Measurements from ENCODE around the gene OR2M7. TPM values are rescaled to one million over a fixed set of nuclear protein-coding genes. Genes with fewer than 3 reads are reported as not detected.

Gene OR2M7
- total RNA-seq, 3 donors from 2014 or later = not detected

DNA sequence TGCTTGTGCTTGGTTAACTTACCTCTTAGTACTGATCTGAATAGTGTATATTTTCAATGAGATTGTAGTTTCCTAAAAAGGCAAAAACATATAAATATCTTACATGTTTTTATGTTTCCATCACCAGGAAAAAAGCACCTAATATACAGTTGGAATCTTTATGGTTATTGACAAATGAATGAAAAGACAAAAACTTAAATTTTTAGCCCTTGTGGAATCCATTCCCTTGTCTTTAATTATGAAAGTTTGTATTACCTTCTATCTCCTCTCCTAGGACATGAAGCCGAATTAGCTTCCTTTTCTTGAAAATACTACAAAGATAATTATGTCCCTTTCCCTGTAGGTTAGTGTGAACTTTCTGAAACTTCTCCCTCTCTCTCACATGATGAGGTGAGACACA lies 21.0 kb downstream of the OR2M7 start, which contains the start of gene OR2T12:
Gene OR2T12, minus strand, starts transcription at position 101 of the 400 bp plus-strand sequence. CDS start 7,846 bp downstream, outside the sequence.
- Histone ChIP-seq H3K27ac (no peak within 1 kb of the TSS), H3K4me3 (no peak within 1 kb of the TSS), H3K4me1 (no peaks in the 10 kb centered on the region), H3K9me3 (no peaks in the 10 kb centered on the region), H3K27me3 (no peaks in the 10 kb centered on the region), H3K36me3 (no peaks in the 10 kb centered on the region)
- no peak for DNase-seq (ENCODE audit: low spot score in 2 of 2)
- TF ChIP-seq POLR2A (IDR thresholded peaks at IDR 0.05) = no peak
- TF ChIP-seq, protein P1, sequence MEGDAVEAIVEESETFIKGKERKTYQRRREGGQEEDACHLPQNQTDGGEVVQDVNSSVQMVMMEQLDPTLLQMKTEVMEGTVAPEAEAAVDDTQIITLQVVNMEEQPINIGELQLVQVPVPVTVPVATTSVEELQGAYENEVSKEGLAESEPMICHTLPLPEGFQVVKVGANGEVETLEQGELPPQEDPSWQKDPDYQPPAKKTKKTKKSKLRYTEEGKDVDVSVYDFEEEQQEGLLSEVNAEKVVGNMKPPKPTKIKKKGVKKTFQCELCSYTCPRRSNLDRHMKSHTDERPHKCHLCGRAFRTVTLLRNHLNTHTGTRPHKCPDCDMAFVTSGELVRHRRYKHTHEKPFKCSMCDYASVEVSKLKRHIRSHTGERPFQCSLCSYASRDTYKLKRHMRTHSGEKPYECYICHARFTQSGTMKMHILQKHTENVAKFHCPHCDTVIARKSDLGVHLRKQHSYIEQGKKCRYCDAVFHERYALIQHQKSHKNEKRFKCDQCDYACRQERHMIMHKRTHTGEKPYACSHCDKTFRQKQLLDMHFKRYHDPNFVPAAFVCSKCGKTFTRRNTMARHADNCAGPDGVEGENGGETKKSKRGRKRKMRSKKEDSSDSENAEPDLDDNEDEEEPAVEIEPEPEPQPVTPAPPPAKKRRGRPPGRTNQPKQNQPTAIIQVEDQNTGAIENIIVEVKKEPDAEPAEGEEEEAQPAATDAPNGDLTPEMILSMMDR (IDR thresholded peaks at IDR 0.05) = no peak
- no peak for TF ChIP-seq POLR2AphosphoS5 (IDR thresholded peaks at IDR 0.05)
- intact Hi-C loops (cut with DNase I; ENCODE audit: low total_unique reads) = no loop called here

- Histone ChIP-seq H3K36me3 (no peaks in the 10 kb centered on the region), H3K27me3 (no peaks in the 10 kb centered on the region), H3K4me1 (no peaks in the 10 kb centered on the region), H3K27ac (no peak overlapping the region), H3K4me3 (no peak overlapping the region), H3K9me3 (no peaks in the 10 kb centered on the region)
- intact Hi-C loops (cut with DNase I; ENCODE audit: low total_unique reads) = no loop called here
- no peak for TF ChIP-seq POLR2AphosphoS5 (IDR thresholded peaks at IDR 0.05)
- TF ChIP-seq POLR2A (IDR thresholded peaks at IDR 0.05) = no peak
- TF ChIP-seq, protein P1 (IDR thresholded peaks at IDR 0.05) = no peak
- DNase-seq (ENCODE audit: low spot score in 2 of 2) = no peak
These were observed 36.0 kb downstream of the OR2M7 start for GRCh38 chr1:248288391-248288790.

DNA sequence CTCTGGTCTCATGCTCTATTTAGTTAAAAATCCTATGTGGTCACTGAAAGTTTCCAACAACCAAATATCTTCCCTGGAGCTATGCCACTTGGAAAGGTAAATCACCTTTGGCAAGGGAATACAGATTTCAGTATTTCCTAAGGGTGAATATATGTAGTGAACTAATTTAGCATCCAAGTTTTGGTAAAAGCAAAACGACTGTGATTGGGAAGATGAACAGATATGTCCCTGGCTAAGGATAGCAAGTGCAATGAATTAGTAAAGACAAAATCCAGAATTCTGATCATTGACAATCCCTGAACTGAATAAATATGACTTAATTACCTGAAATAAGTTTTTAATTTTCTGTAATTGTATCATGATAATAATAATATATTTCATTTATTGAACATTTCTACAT lies 46.5 kb downstream of the OR2M7 start, which contains the start of gene OR2T33:
Gene OR2T33, minus strand, starts transcription at position 101 of the 400 bp plus-strand sequence. CDS start 4,162 bp downstream, outside the sequence.
- intact Hi-C loops (cut with DNase I; ENCODE audit: low total_unique reads) = no loop called here
- TF ChIP-seq, protein P1 (IDR thresholded peaks at IDR 0.05) = no peak
- TF ChIP-seq POLR2AphosphoS5 (IDR thresholded peaks at IDR 0.05) (no peak), POLR2A (IDR thresholded peaks at IDR 0.05) (no peak)
- Histone ChIP-seq H3K4me3 (no peak within 1 kb of the TSS), H3K36me3 (no peaks in the 10 kb centered on the region), H3K9me3 (peaks cover 0 to 8% of the 10 kb centered on the region in 2 donors), H3K27me3 (no peaks in the 10 kb centered on the region), H3K4me1 (no peaks in the 10 kb centered on the region), H3K27ac (no peak within 1 kb of the TSS)
- no peak for DNase-seq (ENCODE audit: low spot score in 2 of 2)

Other genes starting within 250 kb of the OR2M7 start
- gene OR2L13, start 229.4 kb downstream of the OR2M7 start, total RNA-seq = under 1 TPM in 2 of 3 donors, not detected in 1; 0.29 to 0.33 TPM
- gene OR2M5, start 179.4 kb downstream of the OR2M7 start, total RNA-seq = not detected
- not detected for gene OR2M2, start 149.7 kb downstream of the OR2M7 start, total RNA-seq
- under 1 TPM in 2 of 3 donors, not detected in 1; under 0.01 to 0.29 TPM for gene OR2M3, start 127.3 kb downstream of the OR2M7 start, total RNA-seq
- gene OR2M4, start 93.2 kb downstream of the OR2M7 start, total RNA-seq = under 1 TPM in 2 of 3 donors, not detected in 1; under 0.01 to 0.29 TPM
- not detected for gene OR2T33, start 46.6 kb downstream of the OR2M7 start, total RNA-seq
- gene OR2T12, start 21.1 kb downstream of the OR2M7 start, total RNA-seq = not detected
- not detected for gene OR14C36, start 24.2 kb upstream of the OR2M7 start, total RNA-seq
- not detected for gene OR2T4, start 37.1 kb upstream of the OR2M7 start, total RNA-seq
- gene OR2T6, start 51.2 kb upstream of the OR2M7 start, total RNA-seq = not detected
- gene OR2T1, start 78.5 kb upstream of the OR2M7 start, total RNA-seq = not detected
- not detected for gene OR2T2, start 121.1 kb upstream of the OR2M7 start, total RNA-seq
- not detected for gene OR2T3, start 148.8 kb upstream of the OR2M7 start, total RNA-seq
- gene OR2T5, start 164.0 kb upstream of the OR2M7 start, total RNA-seq = not detected
- not detected for gene OR2G6, start 183.5 kb upstream of the OR2M7 start, total RNA-seq
- not detected for gene OR2T29, start 238.2 kb upstream of the OR2M7 start, total RNA-seq

Data from breast epithelium (tissue), 4 donors.